GM23248 (cell line): ENCODE measurements around the gene GRIK3.

Source experiments
- EZH2 ChIP-seq: fragments of 200-600 bp; sonication (generic); IDR thresholded peaks from 2 replicates; pipeline ENCODE4 v1.6.1; 2018; ENCODE audit warnings: antibody characterized with exemption, mild to moderate bottlenecking; ENCODE audit not compliant: insufficient read depth, poor library complexity, severe bottlenecking
- EZH2phosphoT487 ChIP-seq: fragments of 200-600 bp; sonication (generic); IDR thresholded peaks from 2 replicates; pipeline ENCODE4 v1.6.1; 2018; ENCODE audit warnings: antibody characterized with exemption, moderate library complexity, mild to moderate bottlenecking, low read depth; ENCODE audit not compliant: insufficient read depth

DNA sequence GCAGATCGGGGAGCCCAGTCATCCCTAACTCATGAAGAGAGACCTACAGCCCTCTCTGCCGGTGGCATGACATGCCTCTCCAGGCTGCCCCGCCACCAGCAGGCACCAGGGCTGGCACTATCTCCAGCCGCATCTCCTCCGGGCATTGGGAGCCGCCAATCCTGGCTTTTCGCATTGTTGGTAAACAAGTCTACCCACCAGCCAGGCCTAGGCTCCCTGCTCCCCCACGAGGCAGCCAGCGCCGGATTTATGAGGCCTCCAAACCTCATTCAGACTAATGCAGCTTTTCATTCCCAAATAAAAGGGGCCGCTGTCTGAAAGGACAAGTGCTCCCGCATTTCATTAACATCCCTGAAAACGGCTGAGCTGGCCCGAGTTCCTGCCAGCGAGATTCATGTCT, 3.4 kb upstream of the GRIK3 start:
- no peak for TF ChIP-seq EZH2phosphoT487
- no peak for TF ChIP-seq EZH2
